Measurements from ENCODE around the gene NPY. TPM values are rescaled to one million over a fixed set of nuclear protein-coding genes. Genes with fewer than 3 reads are reported as not detected.
"Not testable (repeated sequence)": the region's sequence is repeated elsewhere in the genome, so short reads cannot be mapped to it uniquely, and the experiment has no call there.

The NPY gene
- not detected for total RNA-seq

GRCh38 chr7:24283897-24284698 is at the start of gene NPY:
NPY (plus strand) TSS chr7:24284190; CDS start chr7:24285241, 1,051 bp downstream.
- Mint-ChIP-seq H3K4me3 (peak within 1 kb of the TSS; percentile 69), H3K4me1 (peaks cover 11% of the 10 kb centered on the region), H3K27ac (no peak within 1 kb of the TSS), H3K9me3 (no peaks in the 10 kb centered on the region), H3K27me3 (peaks cover 54% of the 10 kb centered on the region), H3K36me3 (no peaks in the 10 kb centered on the region)
- DNase-seq, result peak; percentile 18

GRCh38 chr7:24239260-24239659 is 44.7 kb upstream of the NPY start:
- H3K9me3 Mint-ChIP-seq, result no peaks in the 10 kb centered on the region
- DNase-seq, result no peak
- peaks cover 33% of the 10 kb centered on the region for H3K27me3 Mint-ChIP-seq
- H3K27ac Mint-ChIP-seq, result no peak overlapping the region
- H3K4me3 Mint-ChIP-seq, result no peak overlapping the region
- H3K4me1 Mint-ChIP-seq, result no peaks in the 10 kb centered on the region
- no peaks in the 10 kb centered on the region for H3K36me3 Mint-ChIP-seq

DNA sequence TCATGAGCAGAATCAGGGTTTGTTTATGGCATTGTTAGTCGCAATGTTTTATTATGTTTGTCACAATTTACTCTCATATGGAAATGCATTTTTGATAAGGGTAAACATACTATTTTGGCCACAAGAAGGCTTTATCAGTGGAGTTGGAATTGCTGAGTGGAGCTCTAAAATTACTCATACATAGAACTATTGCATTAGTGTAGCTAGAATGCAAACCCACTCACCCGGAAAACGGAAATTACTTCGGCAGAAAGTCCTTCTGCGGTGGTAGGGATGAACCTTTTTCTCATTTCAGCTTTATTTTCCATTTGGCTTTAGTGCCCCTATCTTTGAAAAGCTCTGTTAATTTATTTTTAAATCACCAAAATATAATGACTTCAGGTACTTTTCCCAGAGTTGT is 42.8 kb upstream of the NPY start:
- Mint-ChIP-seq H3K27ac (no peak overlapping the region), H3K36me3 (no peaks in the 10 kb centered on the region), H3K27me3 (peaks cover 29% of the 10 kb centered on the region), H3K4me1 (no peaks in the 10 kb centered on the region), H3K4me3 (no peak overlapping the region), H3K9me3 (no peaks in the 10 kb centered on the region)
- no peak for DNase-seq

DNA sequence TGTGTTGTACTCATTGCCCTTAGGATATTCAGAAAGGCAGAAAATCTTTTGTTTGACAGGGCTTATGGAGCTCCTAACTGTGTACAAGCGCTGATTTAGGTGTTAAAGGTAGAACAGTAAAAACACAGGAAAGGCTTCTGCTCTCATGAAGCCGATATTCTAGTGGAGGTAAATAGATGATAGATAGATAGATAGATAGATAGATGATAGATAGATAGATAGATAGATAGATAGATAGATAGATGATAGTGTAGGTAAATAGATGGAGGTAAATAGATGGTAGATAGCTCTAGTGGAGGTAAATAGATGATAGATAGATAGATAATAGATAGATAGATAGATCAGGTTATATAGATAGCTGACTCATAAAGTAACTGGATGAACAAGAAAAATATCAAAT is 39.4 kb upstream of the NPY start:
- no peak overlapping the region for H3K4me3 Mint-ChIP-seq
- H3K27ac Mint-ChIP-seq, result no peak overlapping the region
- no peaks in the 10 kb centered on the region for H3K4me1 Mint-ChIP-seq
- H3K27me3 Mint-ChIP-seq, result peaks cover 26% of the 10 kb centered on the region
- H3K36me3 Mint-ChIP-seq, result no peaks in the 10 kb centered on the region
- DNase-seq, result no peak
- no peaks in the 10 kb centered on the region for H3K9me3 Mint-ChIP-seq

DNA sequence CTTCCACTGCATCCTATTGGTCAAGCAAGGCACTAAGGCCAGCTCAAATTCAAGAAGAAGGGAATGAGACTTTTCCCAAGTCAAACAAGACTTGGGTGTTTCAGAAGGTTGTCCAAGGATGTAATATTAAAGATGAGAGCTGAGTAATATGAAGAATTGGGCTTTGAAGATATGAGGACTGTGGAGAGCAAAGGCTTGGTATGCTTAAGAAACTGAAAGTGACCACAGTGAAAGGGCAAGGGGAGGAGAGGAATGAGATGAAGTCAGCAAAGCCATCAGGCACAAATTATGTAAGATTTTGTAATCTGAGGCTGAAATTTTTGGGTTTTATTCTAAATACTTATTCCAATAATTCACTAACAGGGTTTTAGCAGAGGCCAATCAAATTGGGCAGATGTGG is 38.6 kb upstream of the NPY start:
- no peaks in the 10 kb centered on the region for H3K4me1 Mint-ChIP-seq
- H3K27me3 Mint-ChIP-seq, result peaks cover 26% of the 10 kb centered on the region
- no peaks in the 10 kb centered on the region for H3K9me3 Mint-ChIP-seq
- H3K36me3 Mint-ChIP-seq, result no peaks in the 10 kb centered on the region
- H3K4me3 Mint-ChIP-seq, result no peak overlapping the region
- no peak overlapping the region for H3K27ac Mint-ChIP-seq
- no peak for DNase-seq

DNA sequence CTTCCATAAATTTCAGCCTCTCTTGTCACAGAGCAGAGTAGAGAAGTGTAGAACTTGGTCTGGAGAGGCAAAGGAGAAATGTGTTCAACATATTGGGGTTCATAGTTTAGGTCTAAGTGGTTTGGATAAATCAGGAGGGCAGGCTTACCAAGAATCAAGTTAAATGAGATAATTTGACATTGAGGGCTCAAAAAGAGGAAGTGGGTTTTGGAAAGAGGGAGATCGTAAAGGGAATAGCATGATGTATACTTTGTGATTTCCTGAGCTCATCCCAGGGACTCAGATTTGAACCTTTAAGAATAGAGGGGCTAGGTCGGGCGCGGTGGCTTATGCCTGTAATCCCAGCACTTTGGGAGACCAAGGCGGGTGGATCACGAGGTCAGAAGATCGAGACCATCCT is 34.7 kb upstream of the NPY start:
- no peak overlapping the region for H3K4me3 Mint-ChIP-seq
- peaks cover 4% of the 10 kb centered on the region for H3K4me1 Mint-ChIP-seq
- peaks cover 16% of the 10 kb centered on the region for H3K9me3 Mint-ChIP-seq
- peaks cover 10% of the 10 kb centered on the region for H3K27me3 Mint-ChIP-seq
- no peaks in the 10 kb centered on the region for H3K36me3 Mint-ChIP-seq
- H3K27ac Mint-ChIP-seq, result no peak overlapping the region
- no peak for DNase-seq

DNA sequence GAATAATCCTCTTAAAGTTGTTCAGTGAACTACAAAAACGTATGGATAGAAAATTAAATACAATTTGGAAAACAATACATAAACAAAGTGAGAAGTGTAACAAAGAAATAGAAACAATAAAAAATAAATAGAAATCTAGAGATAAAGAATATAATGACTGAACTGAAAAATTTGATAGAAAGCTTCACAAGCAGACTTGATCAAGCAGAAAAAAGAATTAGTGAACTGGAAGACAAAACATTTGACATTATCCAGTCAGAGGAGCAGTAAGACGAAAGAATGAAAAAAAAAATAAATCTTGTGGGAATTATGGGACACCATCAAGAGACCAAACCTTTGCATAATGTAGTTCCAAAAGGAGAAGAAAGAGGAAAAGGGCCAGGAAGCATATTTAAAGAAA is 32.4 kb upstream of the NPY start:
- Mint-ChIP-seq H3K27me3 (peaks cover 13% of the 10 kb centered on the region), H3K9me3 (peaks cover 16% of the 10 kb centered on the region), H3K4me3 (no peak overlapping the region), H3K27ac (no peak overlapping the region), H3K36me3 (no peaks in the 10 kb centered on the region), H3K4me1 (peaks cover 21% of the 10 kb centered on the region)
- no peak for DNase-seq

DNA sequence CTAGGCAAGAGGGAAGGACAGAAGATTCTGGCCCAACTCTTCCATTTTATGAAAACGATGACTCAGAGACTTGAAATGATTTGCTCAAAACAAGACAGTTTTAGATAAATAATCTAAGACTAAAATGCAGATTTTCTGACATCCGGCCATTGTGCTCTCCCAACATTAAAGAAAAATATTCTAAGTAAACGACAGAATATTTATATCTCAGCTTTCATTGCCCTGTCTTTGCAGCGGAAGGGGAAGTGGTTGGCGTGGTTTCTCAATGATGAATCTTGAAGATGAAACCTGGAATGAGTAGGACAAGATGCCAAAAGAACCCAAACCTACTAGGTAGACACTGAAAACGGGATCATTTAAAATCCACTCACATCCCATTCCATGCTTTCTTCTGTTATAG is 28.9 kb upstream of the NPY start:
- no peaks in the 10 kb centered on the region for H3K36me3 Mint-ChIP-seq
- peak; percentile 9 for DNase-seq
- H3K27me3 Mint-ChIP-seq, result peaks cover 16% of the 10 kb centered on the region
- H3K27ac Mint-ChIP-seq, result no peak overlapping the region
- peaks cover 16% of the 10 kb centered on the region for H3K9me3 Mint-ChIP-seq
- no peak overlapping the region for H3K4me3 Mint-ChIP-seq
- H3K4me1 Mint-ChIP-seq, result peaks cover 21% of the 10 kb centered on the region

GRCh38 chr7:24258324-24258723 is 25.7 kb upstream of the NPY start:
- H3K27ac Mint-ChIP-seq, H3K4me3 Mint-ChIP-seq, H3K36me3 Mint-ChIP-seq, DNase-seq, H3K9me3 Mint-ChIP-seq: not testable (repeated sequence)
- Mint-ChIP-seq H3K27me3 (peaks cover 16% of the 10 kb centered on the region), H3K4me1 (peaks cover 21% of the 10 kb centered on the region)

- Mint-ChIP-seq H3K27ac (no peak overlapping the region), H3K36me3 (no peaks in the 10 kb centered on the region), H3K9me3 (no peaks in the 10 kb centered on the region), H3K27me3 (peaks cover 16% of the 10 kb centered on the region), H3K4me3 (no peak overlapping the region), H3K4me1 (no peaks in the 10 kb centered on the region)
- no peak for DNase-seq
Measured at GRCh38 chr7:24271938-24272337, 12.1 kb upstream of the NPY start.

- Mint-ChIP-seq H3K9me3 (no peaks in the 10 kb centered on the region), H3K36me3 (no peaks in the 10 kb centered on the region), H3K4me1 (peaks cover 6% of the 10 kb centered on the region), H3K27me3 (peaks cover 28% of the 10 kb centered on the region), H3K27ac (no peak overlapping the region), H3K4me3 (no peak overlapping the region)
- no peak for DNase-seq
Measured at GRCh38 chr7:24279512-24279911, 4.5 kb upstream of the NPY start.

GRCh38 chr7:24283554-24283896 is 465 bp upstream of the NPY start:
- DNase-seq, result no peak
- no peaks in the 10 kb centered on the region for H3K9me3 Mint-ChIP-seq
- H3K4me1 Mint-ChIP-seq, result peaks cover 11% of the 10 kb centered on the region
- H3K36me3 Mint-ChIP-seq, result no peaks in the 10 kb centered on the region
- peaks cover 49% of the 10 kb centered on the region for H3K27me3 Mint-ChIP-seq
- H3K4me3 Mint-ChIP-seq, result peak overlapping the region; percentile 69
- no peak overlapping the region for H3K27ac Mint-ChIP-seq

DNA sequence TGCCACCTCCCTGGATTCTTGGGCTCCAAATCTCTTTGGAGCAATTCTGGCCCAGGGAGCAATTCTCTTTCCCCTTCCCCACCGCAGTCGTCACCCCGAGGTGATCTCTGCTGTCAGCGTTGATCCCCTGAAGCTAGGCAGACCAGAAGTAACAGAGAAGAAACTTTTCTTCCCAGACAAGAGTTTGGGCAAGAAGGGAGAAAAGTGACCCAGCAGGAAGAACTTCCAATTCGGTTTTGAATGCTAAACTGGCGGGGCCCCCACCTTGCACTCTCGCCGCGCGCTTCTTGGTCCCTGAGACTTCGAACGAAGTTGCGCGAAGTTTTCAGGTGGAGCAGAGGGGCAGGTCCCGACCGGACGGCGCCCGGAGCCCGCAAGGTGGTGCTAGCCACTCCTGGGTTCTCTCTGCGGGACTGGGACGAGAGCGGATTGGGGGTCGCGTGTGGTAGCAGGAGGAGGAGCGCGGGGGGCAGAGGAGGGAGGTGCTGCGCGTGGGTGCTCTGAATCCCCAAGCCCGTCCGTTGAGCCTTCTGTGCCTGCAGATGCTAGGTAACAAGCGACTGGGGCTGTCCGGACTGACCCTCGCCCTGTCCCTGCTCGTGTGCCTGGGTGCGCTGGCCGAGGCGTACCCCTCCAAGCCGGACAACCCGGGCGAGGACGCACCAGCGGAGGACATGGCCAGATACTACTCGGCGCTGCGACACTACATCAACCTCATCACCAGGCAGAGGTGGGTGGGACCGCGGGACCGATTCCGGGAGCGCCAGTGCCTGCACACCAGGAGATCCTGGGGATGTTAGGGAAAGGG is 913 bp downstream of the NPY start:
- H3K4me1 Mint-ChIP-seq, result peaks cover 12% of the 10 kb centered on the region
- no peaks in the 10 kb centered on the region for H3K9me3 Mint-ChIP-seq
- no peak overlapping the region for H3K27ac Mint-ChIP-seq
- H3K27me3 Mint-ChIP-seq, result peaks cover 61% of the 10 kb centered on the region
- DNase-seq, result peak; percentile 2
- H3K4me3 Mint-ChIP-seq, result peak overlapping the region; percentile 53
- H3K36me3 Mint-ChIP-seq, result no peaks in the 10 kb centered on the region

- no peak overlapping the region for H3K27ac Mint-ChIP-seq
Measured at GRCh38 chr7:24290004-24290641, 6.1 kb downstream of the NPY start.

GRCh38 chr7:24291271-24291670 is 7.3 kb downstream of the NPY start:
- peaks cover 44% of the 10 kb centered on the region for H3K27me3 Mint-ChIP-seq
- H3K9me3 Mint-ChIP-seq, result no peaks in the 10 kb centered on the region
- H3K4me3 Mint-ChIP-seq, result no peak overlapping the region
- no peaks in the 10 kb centered on the region for H3K36me3 Mint-ChIP-seq
- no peak overlapping the region for H3K27ac Mint-ChIP-seq
- no peak for DNase-seq
- peaks cover 8% of the 10 kb centered on the region for H3K4me1 Mint-ChIP-seq

More at GRCh38 chr7:24290004-24290641, 6.1 kb downstream of the NPY start:
- H3K27me3 Mint-ChIP-seq, result peaks cover 54% of the 10 kb centered on the region
- no peak overlapping the region for H3K4me3 Mint-ChIP-seq
- H3K36me3 Mint-ChIP-seq, result no peaks in the 10 kb centered on the region
- H3K4me1 Mint-ChIP-seq, result peaks cover 12% of the 10 kb centered on the region
- DNase-seq, result peak; percentile 61
- no peaks in the 10 kb centered on the region for H3K9me3 Mint-ChIP-seq
